Activated CD4-positive, alpha-beta T cell treated with anti-CD3 and anti-CD28 coated beads, Interleukin-2, amount 50 U/mL, for 4 hours (primary cell): ENCODE results near the gene CHRDL2.
"Not testable (repeated sequence)": the region's sequence is repeated elsewhere in the genome, so short reads cannot be mapped to it uniquely, and the experiment has no call there.

Experiments
- DNase-seq, 2 experiments: peaks; one replicate each; pipeline ENCODE4 v3.0.0-alpha.2; 2020

CHRDL2 gene, protein sequence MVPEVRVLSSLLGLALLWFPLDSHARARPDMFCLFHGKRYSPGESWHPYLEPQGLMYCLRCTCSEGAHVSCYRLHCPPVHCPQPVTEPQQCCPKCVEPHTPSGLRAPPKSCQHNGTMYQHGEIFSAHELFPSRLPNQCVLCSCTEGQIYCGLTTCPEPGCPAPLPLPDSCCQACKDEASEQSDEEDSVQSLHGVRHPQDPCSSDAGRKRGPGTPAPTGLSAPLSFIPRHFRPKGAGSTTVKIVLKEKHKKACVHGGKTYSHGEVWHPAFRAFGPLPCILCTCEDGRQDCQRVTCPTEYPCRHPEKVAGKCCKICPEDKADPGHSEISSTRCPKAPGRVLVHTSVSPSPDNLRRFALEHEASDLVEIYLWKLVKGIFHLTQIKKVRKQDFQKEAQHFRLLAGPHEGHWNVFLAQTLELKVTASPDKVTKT

GRCh38 chr11:74731301-74732094 lies at the start of gene CHRDL2:
CHRDL2 (minus strand) TSS chr11:74731426; CDS start chr11:74730888, 538 bp downstream.
- no peak for DNase-seq

GRCh38 chr11:74780248-74781005 lies 49.2 kb upstream of the CHRDL2 start:
- DNase-seq = no peak

DNA sequence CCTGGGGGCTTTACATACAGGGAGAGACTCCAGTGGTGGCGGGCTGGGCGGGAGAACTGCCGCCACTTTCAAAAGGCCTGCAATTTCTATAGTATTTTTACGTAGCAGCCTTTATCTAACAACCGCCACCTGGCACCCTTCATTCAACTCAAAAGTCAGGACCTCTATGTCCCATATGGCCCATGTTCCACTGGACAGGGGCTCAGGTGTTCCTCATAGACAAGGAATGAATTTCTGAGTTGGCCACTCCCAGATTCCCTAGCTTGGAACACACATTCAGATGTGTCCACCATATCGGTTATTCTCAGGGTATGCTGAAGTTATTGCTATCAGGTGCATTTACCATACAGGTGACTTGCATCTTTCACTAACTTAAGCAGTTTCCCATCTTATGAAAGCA lies 47.4 kb upstream of the CHRDL2 start:
- no peak for DNase-seq

DNA sequence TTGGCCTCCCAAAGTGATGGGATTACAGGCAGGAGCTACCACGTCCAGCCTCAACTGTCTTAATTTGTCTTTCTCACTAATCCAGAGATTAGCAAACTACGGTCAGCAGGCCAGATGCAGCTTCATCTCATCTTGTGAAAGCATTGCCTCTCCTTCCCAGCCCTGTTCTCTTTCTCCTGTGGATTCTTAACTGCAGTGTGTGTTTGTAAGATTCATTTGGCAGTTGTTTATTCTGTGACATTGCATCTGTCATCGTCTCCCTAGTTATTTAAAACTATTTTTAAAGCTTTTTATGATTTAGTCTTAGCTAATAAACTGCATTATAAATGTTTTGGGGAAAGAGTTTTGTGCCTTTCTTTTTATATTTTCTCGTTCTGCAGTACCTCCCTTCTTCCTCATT lies 46.7 kb upstream of the CHRDL2 start:
- DNase-seq = no peak

DNA sequence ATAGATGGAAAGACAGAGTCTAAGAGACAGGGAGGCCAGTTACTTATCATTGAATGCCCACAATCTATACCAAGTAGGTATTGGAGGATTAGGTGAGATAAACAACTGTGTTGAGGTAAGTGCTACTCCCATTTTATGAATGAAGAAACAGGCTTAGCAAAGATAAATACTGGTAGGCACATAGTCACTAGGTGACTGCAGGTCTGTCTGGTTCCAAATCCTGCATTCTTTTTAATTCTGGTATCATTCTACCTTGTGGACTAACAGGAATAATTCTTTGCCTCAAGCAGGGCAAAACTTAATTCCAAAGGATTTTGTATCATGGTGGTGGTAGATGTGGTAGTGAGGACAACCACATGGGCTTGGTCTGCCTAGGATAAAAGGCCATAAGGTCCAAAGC lies 45.8 kb upstream of the CHRDL2 start:
- DNase-seq = no peak

GRCh38 chr11:74776546-74776945 lies 45.3 kb upstream of the CHRDL2 start:
- no peak for DNase-seq

- DNase-seq = no peak
Observed at GRCh38 chr11:74775762-74776161, 44.5 kb upstream of the CHRDL2 start.

GRCh38 chr11:74773476-74773875 lies 42.2 kb upstream of the CHRDL2 start:
- DNase-seq = no peak

GRCh38 chr11:74771139-74771538 lies 39.9 kb upstream of the CHRDL2 start:
- no peak for DNase-seq

DNA sequence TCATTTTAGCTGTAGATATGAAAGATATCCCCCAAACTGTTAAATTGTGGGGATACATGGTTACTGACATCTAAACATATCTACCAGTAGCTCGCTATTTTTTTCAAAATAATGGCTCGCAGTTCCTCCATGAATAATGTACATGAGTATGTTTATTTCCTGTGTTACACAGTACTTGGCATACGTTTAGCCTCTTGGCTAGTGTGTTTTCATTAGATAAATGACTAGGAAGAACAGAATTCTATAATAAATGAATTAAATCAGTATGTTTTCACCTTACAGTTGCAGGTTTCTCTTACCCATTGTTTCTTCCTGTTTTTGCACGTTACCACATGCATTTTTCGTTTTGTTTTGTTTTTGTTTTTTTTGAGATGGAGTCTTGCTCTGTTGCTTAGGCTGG lies 39.2 kb upstream of the CHRDL2 start:
- DNase-seq = no peak

GRCh38 chr11:74769055-74769707 lies 38.0 kb upstream of the CHRDL2 start:
- DNase-seq = no peak

- DNase-seq = peak in 1 of 2 experiments; percentile 7
Observed at GRCh38 chr11:74768172-74768651, 37.0 kb upstream of the CHRDL2 start.

DNA sequence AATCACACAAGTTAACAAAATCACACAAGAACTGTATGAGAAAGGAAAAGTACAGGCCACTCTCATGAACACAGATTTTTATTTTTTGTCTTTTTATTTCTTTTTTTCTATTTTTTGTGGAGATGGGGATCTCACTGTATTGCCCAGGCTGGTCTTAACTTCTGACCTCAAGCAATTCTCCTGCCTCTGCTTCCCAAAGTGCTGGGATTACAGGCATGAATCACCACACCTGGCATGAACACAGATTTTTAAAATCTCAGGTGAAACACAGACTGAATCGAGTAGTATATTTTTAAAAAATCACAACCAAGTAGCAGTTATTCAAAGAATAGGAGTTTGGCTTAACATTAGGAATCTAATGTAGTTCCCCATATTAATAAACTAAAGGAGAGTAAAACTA lies 35.7 kb upstream of the CHRDL2 start:
- no peak for DNase-seq

GRCh38 chr11:74756571-74756970 lies 25.3 kb upstream of the CHRDL2 start:
- no peak for DNase-seq

GRCh38 chr11:74755395-74755995 lies 24.3 kb upstream of the CHRDL2 start:
- DNase-seq = no peak

- no peak for DNase-seq
Observed at GRCh38 chr11:74754507-74755252, 23.5 kb upstream of the CHRDL2 start.

DNA sequence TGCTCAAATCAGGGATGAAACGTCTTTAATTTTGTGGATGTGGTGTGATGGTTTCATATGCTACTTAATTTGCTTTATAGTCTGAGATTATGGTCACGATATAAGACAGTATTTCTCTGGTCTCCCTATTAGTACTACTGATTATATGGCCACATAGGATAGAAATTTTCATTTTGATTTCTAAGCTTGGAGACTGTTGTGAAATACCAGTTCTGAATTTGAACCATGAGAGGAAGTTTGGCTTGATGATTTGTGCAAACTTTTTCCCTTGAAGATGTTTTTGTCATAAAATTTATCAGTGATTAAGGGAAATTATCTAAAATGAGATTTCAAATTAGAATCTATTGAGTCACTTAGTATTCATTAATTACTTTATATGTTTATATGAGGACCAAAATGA lies 20.1 kb upstream of the CHRDL2 start:
- DNase-seq = no peak

DNA sequence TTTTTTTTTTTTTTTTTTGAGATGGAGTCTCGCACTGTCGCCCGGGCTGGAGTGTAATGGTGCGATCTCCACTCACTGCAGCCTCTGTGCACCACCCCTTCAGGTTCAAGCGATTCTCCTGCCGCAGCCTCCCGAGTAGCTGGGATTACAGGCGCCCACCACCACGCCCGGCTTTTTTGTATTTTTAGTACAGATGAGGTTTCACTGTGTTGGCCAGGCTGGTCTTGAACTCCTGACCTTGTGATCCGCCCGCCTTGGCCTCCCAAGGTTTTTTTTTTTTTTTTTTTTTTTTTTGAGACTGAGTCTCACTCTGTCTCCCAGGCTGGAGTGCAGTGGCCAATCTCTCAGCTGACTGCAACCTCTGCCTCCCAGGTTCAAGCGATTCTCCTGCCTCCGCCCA lies 19.4 kb upstream of the CHRDL2 start:
- DNase-seq = not testable (repeated sequence)

DNA sequence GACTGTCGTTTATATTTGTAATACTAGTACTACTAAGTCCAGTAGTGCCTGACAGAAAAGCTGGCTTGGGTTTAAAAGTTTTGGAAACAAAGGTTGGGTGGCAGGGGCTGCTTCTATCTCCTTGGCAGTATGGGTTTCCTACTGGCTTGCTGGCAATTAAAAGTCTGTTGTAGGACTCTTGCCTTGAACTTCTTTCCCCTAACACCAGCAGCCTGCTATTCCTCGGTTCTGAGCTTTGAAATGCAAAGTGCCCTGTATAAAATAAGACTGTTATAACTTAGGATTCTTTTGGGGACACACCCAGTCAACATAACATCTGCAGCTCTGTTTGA lies 18.7 kb upstream of the CHRDL2 start:
- no peak for DNase-seq

DNA sequence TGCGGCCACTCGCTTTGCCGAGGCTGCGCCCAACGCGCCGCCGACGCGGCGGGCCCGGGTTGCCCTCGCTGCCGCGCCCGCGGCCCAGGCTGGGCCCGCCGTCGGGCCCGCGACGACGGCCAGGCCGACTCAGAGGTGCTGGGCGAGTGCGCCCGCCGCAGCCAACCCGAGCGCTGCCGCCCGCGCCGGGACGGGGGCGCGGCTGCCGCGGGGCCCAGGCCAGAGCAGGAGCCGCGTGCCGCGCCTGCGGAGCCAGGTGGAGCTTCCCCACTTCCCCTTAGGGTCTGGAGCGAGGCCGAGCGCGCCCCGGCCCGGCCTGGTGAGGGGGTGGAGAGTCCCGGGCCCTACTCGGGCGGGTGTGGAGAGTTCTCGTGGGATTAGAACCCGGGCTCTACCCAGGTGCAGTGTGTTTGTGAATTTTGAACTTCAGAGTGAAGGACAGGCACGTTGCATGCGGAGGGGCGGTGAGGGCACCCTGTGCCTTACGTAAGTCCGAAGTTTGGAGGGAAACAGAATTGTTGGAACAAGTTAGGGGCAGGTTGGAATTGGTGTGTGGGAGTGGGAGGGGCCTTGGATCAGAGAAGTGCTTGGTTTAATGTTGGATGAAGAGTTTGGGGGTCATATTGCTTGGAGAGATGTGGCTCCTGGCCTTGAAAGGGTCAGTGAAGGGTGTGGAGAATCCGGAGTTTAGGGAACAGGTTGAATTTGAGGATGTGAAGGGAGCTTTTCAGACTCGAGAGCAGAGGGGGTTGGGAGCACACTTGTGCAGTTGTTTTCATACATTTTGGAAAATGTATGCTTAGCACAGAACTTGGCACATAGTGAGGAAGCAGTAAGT lies 18.1 kb upstream of the CHRDL2 start:
- peak; percentile 22 to 30 for DNase-seq
